PC-9 (cell line): ENCODE data around the gene ADIPOR1.

ENCODE experiments used
- CTCF ChIP-seq: fragments of 200-600 bp; sonication (generic); conservative IDR thresholded peaks from 2 replicates; pipeline ENCODE4 v1.6.1; 2017; ENCODE audit warnings: mixed run types, antibody characterized with exemption, mild to moderate bottlenecking, moderate library complexity
- EZH2 ChIP-seq: fragments of 200-600 bp; sonication (generic); IDR thresholded peaks from 2 replicates; pipeline ENCODE4 v1.8.0; 2017; ENCODE audit warnings: antibody characterized with exemption, low read depth

- TF ChIP-seq CTCF (no peak), EZH2 (no peak)
Observed at GRCh38 chr1:202989879-202990278, 31.8 kb upstream of the ADIPOR1 start.
